Small intestine (tissue), 7 donors: ENCODE results near the gene JAK1. TPM values are rescaled to one million over a fixed set of nuclear protein-coding genes. Genes with fewer than 3 reads are reported as not detected.

Source experiments
- DNase-seq, 2 donors: peaks; one replicate each; pipeline versions ENCODE4 v3.0.0 to v3.0.0-alpha.2; 2013
- FAIRE-seq: peaks from 2 replicates; lab custom pipeline; 2012; peaks lifted over from hg19 to GRCh38; lab: Jason Lieb, UNC
- H3K27ac ChIP-seq, 3 donors: one replicate each; pipeline ENCODE4 v1.5.1; 2013; ENCODE audit warnings: low read length in 2 of 3, mild to moderate bottlenecking in 2 of 3, control low read depth in 1 of 3, inconsistent platforms in 1 of 3, low read depth in 1 of 3, moderate library complexity in 1 of 3
- H3K27me3 ChIP-seq, 3 donors: one replicate each; pipeline ENCODE4 v1.6.1; 2013; ENCODE audit warnings: low read length in 3 of 3, inconsistent platforms in 1 of 3; ENCODE audit not compliant: control insufficient read depth in 3 of 3, insufficient read depth in 3 of 3
- H3K36me3 ChIP-seq, 3 donors: one replicate each; pipeline ENCODE4 v1.6.1; 2013; ENCODE audit warnings: low read length in 3 of 3, inconsistent platforms in 1 of 3, low read depth in 1 of 3, mild to moderate bottlenecking in 1 of 3, moderate library complexity in 1 of 3; ENCODE audit not compliant: control insufficient read depth in 3 of 3, insufficient read depth in 2 of 3
- H3K4me1 ChIP-seq, 3 donors: one replicate each; pipeline ENCODE4 v1.6.1; 2013; ENCODE audit warnings: low read length in 2 of 3, inconsistent platforms in 1 of 3, low read depth in 1 of 3, mild to moderate bottlenecking in 1 of 3, moderate library complexity in 1 of 3; ENCODE audit not compliant: control insufficient read depth in 3 of 3, insufficient read depth in 2 of 3
- H3K4me3 ChIP-seq, 3 donors: one replicate each; pipeline ENCODE4 v1.5.1; 2013; ENCODE audit warnings: low read length in 3 of 3, control low read depth in 1 of 3, inconsistent platforms in 1 of 3, low read depth in 1 of 3, mild to moderate bottlenecking in 1 of 3, moderate library complexity in 1 of 3
- H3K9me3 ChIP-seq, 2 donors: one replicate each; pipeline ENCODE4 v1.6.1; 2013; ENCODE audit warnings: low read depth in 1 of 2, low read length in 1 of 2; ENCODE audit not compliant: control insufficient read depth in 2 of 2, insufficient read depth in 1 of 2
- WGBS, 3 donors: extraction: QIAGEN DNeasy Blood & Tissue Kit; methylation state at CpG; one replicate each; pipeline ENCODE4 v1.1.7; 2013; 5-methylcytosine and 5-hydroxymethylcytosine counted together
- polyA plus RNA-seq, 4 donors: library from polyadenylated mRNA; stranded (reverse) in 3 of 4; unstranded in 1 of 4; fragments of 200-250 nt in 3 of 4; fragments of 120-200 nt in 1 of 4; gene quantifications; one replicate each; pipeline versions ENCODE4 v1.2.1 to v1.2.3, GENCODE V29; 2013
- donor health status: healthy with polysubstance abuse.
- donor health status: control.
- donor health status: control.
- donor health status: Bipolar disorder and iron deficiency.
- donor health status: healthy.

JAK1 gene
- polyA plus RNA-seq, 4 donors, result 29.4 to 66.5 (median 32.6) TPM

- peaks cover 4 to 86% (median 11%) of the 10 kb centered on the region in 3 donors for H3K36me3 ChIP-seq
- DNase-seq (no peak), FAIRE-seq (no peak)
These were observed 116.4 kb downstream of the JAK1 start for GRCh38 chr1:64849942-64850341.

GRCh38 chr1:64848803-64849202 is 117.5 kb downstream of the JAK1 start:
- H3K4me1 ChIP-seq, result no peaks in the 10 kb centered on the region
- no peak overlapping the region for H3K4me3 ChIP-seq
- H3K27ac ChIP-seq, result no peak overlapping the region
- no peak for FAIRE-seq
- DNase-seq, result no peak
- no peaks in the 10 kb centered on the region for H3K9me3 ChIP-seq
- 87 to 95% (median 94%) methylated on average over 4 of the region's 4 CpGs for WGBS, 3 donors
- no peaks in the 10 kb centered on the region for H3K27me3 ChIP-seq
- H3K36me3 ChIP-seq, result peaks cover 2 to 87% (median 10%) of the 10 kb centered on the region in 3 donors

More at GRCh38 chr1:64849942-64850341, 116.4 kb downstream of the JAK1 start:
- no peaks in the 10 kb centered on the region for H3K4me1 ChIP-seq
- 95 to 97% (median 95%) methylated on average over 11 of the region's 11 CpGs for WGBS, 3 donors
- H3K27ac ChIP-seq, result no peak overlapping the region
- H3K27me3 ChIP-seq, result no peaks in the 10 kb centered on the region
- no peak overlapping the region for H3K4me3 ChIP-seq
- no peaks in the 10 kb centered on the region for H3K9me3 ChIP-seq

GRCh38 chr1:64848136-64848535 is 118.2 kb downstream of the JAK1 start:
- no peak overlapping the region for H3K27ac ChIP-seq
- WGBS, 3 donors, result 76 to 92% (median 79%) methylated on average over 3 of the region's 3 CpGs
- H3K36me3 ChIP-seq, result peaks cover 3 to 84% (median 11%) of the 10 kb centered on the region in 3 donors
- FAIRE-seq (no peak), DNase-seq (no peak)
- no peak overlapping the region for H3K4me3 ChIP-seq
- H3K4me1 ChIP-seq, result no peaks in the 10 kb centered on the region
- H3K9me3 ChIP-seq, result no peaks in the 10 kb centered on the region
- H3K27me3 ChIP-seq, result no peaks in the 10 kb centered on the region

DNA sequence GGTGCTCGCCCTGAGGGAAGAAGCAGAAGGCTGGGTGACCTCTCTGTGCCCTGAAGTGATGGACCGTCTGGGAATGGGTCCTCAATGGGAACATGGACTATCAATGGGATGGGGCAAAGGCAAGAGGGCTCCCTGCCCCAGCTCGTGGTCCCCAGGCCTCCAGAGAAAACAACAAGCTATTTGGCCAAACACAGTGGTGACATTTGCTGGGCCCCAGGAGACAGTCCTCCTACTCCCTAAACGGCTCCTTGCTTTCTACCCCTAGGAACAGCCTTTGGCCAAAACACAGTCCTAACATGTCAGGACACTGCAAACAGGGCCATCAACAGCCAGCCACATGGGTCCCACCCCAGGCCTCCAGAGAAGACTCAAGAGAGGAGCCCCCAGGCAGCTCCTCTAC is 118.7 kb downstream of the JAK1 start:
- FAIRE-seq (no peak), DNase-seq (no peak)
- H3K27ac ChIP-seq, result no peak overlapping the region
- H3K4me1 ChIP-seq, result no peaks in the 10 kb centered on the region
- WGBS, 3 donors, result 91 to 98% (median 95%) methylated on average over 4 of the region's 4 CpGs
- H3K27me3 ChIP-seq, result no peaks in the 10 kb centered on the region
- H3K4me3 ChIP-seq, result no peak overlapping the region
- H3K36me3 ChIP-seq, result peaks cover 2 to 80% (median 11%) of the 10 kb centered on the region in 3 donors
- no peaks in the 10 kb centered on the region for H3K9me3 ChIP-seq

- no peaks in the 10 kb centered on the region for H3K27me3 ChIP-seq
- H3K27ac ChIP-seq, result no peak overlapping the region
- no peaks in the 10 kb centered on the region for H3K9me3 ChIP-seq
- WGBS, 3 donors, result 85 to 90% (median 85%) methylated on average over 10 of the region's 10 CpGs
- FAIRE-seq (no peak), DNase-seq (peak in 1 of 2 donors; percentile 72)
- H3K36me3 ChIP-seq, result peaks cover 2 to 76% (median 9%) of the 10 kb centered on the region in 3 donors
- peaks cover 0 to 2% (median 0%) of the 10 kb centered on the region in 3 donors for H3K4me1 ChIP-seq
- no peak overlapping the region for H3K4me3 ChIP-seq
These were observed 119.5 kb downstream of the JAK1 start for GRCh38 chr1:64846573-64847430.

DNA sequence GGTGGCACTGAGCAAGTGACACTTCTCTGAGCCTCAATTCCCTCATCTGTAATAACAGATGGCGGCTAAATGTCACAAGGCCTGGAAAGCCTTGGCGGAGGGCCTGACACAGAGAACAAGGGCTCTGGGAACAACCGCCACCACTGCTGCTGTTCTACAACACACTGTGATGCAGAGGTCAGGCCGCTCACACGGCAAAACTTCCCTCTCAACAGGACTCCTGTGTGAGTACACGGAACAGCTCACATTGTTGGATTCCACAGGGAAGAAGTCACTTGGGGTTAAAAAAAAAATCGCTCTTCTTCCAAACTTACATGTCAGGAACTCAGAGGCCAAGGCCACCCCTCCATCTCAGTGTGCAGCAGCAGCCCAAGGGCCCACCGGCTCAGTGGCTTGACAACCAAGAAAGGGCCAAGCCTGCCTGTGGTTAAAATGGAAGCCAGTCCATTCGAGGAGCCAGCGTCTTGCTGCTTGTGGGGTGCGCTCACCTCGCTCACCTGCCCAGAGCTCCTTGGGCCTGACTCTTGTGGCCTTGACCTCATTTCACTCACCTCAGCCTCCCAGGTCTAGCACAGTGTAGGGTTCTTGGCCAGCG is 120.4 kb downstream of the JAK1 start:
- no peaks in the 10 kb centered on the region for H3K27me3 ChIP-seq
- peaks cover 6 to 78% (median 16%) of the 10 kb centered on the region in 3 donors for H3K36me3 ChIP-seq
- peaks cover 0 to 2% (median 0%) of the 10 kb centered on the region in 3 donors for H3K4me1 ChIP-seq
- WGBS, 3 donors, result 91 to 96% (median 93%) methylated on average over 13 of the region's 13 CpGs
- no peaks in the 10 kb centered on the region for H3K9me3 ChIP-seq
- no peak overlapping the region for H3K27ac ChIP-seq
- H3K4me3 ChIP-seq, result no peak overlapping the region
- no peak for DNase-seq
- FAIRE-seq, result no peak

DNA sequence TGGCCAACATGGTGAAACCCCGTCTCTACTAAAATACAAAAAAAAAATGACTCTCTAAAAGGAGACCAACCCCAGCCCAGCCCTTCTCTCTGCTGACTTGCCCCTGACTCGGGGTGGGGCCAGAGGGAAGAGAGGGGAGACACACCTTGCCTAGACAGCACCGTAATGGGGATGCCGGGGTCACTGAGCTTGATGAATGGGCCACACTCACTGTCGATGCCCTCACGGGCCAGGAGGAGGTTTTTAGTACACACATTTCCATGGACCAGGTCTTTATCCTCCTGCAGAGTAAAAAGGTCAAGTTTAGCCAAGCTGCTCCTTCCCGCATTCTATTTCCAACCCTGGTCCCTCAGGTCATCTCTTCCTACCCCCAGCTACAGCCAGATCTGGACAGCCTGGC is 121.7 kb downstream of the JAK1 start:
- Histone ChIP-seq H3K36me3 (peaks cover 8 to 77% (median 23%) of the 10 kb centered on the region in 3 donors), H3K27ac (no peak overlapping the region), H3K9me3 (no peaks in the 10 kb centered on the region), H3K4me3 (no peak overlapping the region), H3K27me3 (no peaks in the 10 kb centered on the region), H3K4me1 (peaks cover 0 to 2% (median 0%) of the 10 kb centered on the region in 3 donors)
- FAIRE-seq (no peak), DNase-seq (no peak)
- 89 to 95% (median 93%) methylated on average over 7 of the region's 7 CpGs for WGBS, 3 donors

GRCh38 chr1:64844175-64844574 is 122.2 kb downstream of the JAK1 start:
- Histone ChIP-seq H3K4me1 (peaks cover 0 to 2% (median 0%) of the 10 kb centered on the region in 3 donors), H3K27me3 (no peaks in the 10 kb centered on the region), H3K36me3 (peaks cover 8 to 77% (median 23%) of the 10 kb centered on the region in 3 donors), H3K4me3 (no peak overlapping the region), H3K27ac (no peak overlapping the region), H3K9me3 (no peaks in the 10 kb centered on the region)
- FAIRE-seq (no peak), DNase-seq (no peak)
- 86 to 90% (median 88%) methylated on average over 7 of the region's 7 CpGs for whole genome bisulfite sequencing, 3 donors
